GM19099 (cell line): ENCODE results near the gene CPLANE2.
A peak's percentile ranks its signal among the peaks of the same experiment; 100 is the strongest.

ENCODE experiments used
- POLR2A ChIP-seq: IDR thresholded peaks from 3 replicates; pipeline ENCODE4 v1.6.1; 2011; ENCODE audit warnings: low read depth; ENCODE audit not compliant: insufficient read length; ENCODE audit errors: extremely low read depth

The CPLANE2 gene

GRCh38 chr1:16236511-16237342 lies at the start of gene CPLANE2:
CPLANE2 (minus strand) TSS chr1:16237183; CDS start chr1:16236742, 441 bp downstream.
- peak; percentile 67 for TF ChIP-seq POLR2A

GRCh38 chr1:16286122-16286521 lies 49.1 kb upstream of the CPLANE2 start:
- TF ChIP-seq POLR2A: no peak

- no peak for TF ChIP-seq POLR2A
Observed at GRCh38 chr1:16281765-16282164, 44.8 kb upstream of the CPLANE2 start.

GRCh38 chr1:16279186-16279585 lies 42.2 kb upstream of the CPLANE2 start:
- TF ChIP-seq POLR2A: no peak

- TF ChIP-seq POLR2A: no peak
Observed at GRCh38 chr1:16276302-16277030, 39.5 kb upstream of the CPLANE2 start.

GRCh38 chr1:16275591-16275990 lies 38.6 kb upstream of the CPLANE2 start:
- no peak for TF ChIP-seq POLR2A

GRCh38 chr1:16267690-16268180 lies 30.8 kb upstream of the CPLANE2 start:
- TF ChIP-seq POLR2A: no peak

- no peak for TF ChIP-seq POLR2A
Observed at GRCh38 chr1:16266411-16267118, 29.6 kb upstream of the CPLANE2 start.

- TF ChIP-seq POLR2A: no peak
Observed at GRCh38 chr1:16262067-16262466, 25.1 kb upstream of the CPLANE2 start.

- no peak for TF ChIP-seq POLR2A
Observed at GRCh38 chr1:16260814-16261213, 23.8 kb upstream of the CPLANE2 start.

GRCh38 chr1:16258591-16259135 lies 21.7 kb upstream of the CPLANE2 start:
- TF ChIP-seq POLR2A: no peak

- no peak for TF ChIP-seq POLR2A
Observed at GRCh38 chr1:16257968-16258367, 21.0 kb upstream of the CPLANE2 start.

GRCh38 chr1:16256478-16256877 lies 19.5 kb upstream of the CPLANE2 start:
- no peak for TF ChIP-seq POLR2A

- no peak for TF ChIP-seq POLR2A
Observed at GRCh38 chr1:16254263-16254928, 17.4 kb upstream of the CPLANE2 start.
